ENCODE results near the gene TGM5. TPM values are rescaled to one million over a fixed set of nuclear protein-coding genes. Genes with fewer than 3 reads are reported as not detected.

Gene TGM5
- total RNA-seq, 6 experiments from 2014 or later: not detected

DNA sequence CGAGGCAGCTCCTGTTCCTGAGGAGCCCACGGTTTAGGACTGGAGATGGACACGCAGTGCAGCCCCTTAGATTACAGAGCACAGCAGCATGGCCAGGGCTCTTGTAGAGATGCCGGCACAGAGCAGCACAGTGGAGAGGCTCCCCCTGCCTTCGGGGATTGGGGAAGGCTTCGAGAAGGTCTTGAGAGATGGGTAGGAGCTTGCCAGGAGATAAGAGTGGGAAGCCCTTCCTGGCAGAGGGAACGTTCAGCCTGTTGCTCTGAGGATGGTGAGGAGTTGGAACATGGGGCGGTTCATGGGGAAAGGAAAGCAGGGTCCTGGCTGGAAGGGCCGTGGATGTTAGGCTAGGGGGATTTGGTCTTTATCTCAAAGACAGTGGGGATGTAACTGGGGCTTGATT, 55.9 kb downstream of the TGM5 start:
- H3K36me3 ChIP-seq: no peaks in the 10 kb centered on the region
- H3K4me3 ChIP-seq: no peak overlapping the region
- H3K9me3 ChIP-seq: no peaks in the 10 kb centered on the region
- WGBS (ENCODE audit: insufficient coverage, low coverage, low lambda C conversion rate, missing lambda C conversion rate): 57% methylated on average over 8 of the region's 9 CpGs
- TF ChIP-seq, protein P1, sequence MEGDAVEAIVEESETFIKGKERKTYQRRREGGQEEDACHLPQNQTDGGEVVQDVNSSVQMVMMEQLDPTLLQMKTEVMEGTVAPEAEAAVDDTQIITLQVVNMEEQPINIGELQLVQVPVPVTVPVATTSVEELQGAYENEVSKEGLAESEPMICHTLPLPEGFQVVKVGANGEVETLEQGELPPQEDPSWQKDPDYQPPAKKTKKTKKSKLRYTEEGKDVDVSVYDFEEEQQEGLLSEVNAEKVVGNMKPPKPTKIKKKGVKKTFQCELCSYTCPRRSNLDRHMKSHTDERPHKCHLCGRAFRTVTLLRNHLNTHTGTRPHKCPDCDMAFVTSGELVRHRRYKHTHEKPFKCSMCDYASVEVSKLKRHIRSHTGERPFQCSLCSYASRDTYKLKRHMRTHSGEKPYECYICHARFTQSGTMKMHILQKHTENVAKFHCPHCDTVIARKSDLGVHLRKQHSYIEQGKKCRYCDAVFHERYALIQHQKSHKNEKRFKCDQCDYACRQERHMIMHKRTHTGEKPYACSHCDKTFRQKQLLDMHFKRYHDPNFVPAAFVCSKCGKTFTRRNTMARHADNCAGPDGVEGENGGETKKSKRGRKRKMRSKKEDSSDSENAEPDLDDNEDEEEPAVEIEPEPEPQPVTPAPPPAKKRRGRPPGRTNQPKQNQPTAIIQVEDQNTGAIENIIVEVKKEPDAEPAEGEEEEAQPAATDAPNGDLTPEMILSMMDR (IDR thresholded peaks at IDR 0.05): no peak
- no peak for TF ChIP-seq POLR2A (IDR thresholded peaks at IDR 0.05)
- ATAC-seq (no peak), DNase-seq (no peak)
- intact Hi-C loops (cut with DNase I): no loop called here
- no peaks in the 10 kb centered on the region for H3K4me1 ChIP-seq
- no peaks in the 10 kb centered on the region for H3K27me3 ChIP-seq
- no peak overlapping the region for H3K27ac ChIP-seq

DNA sequence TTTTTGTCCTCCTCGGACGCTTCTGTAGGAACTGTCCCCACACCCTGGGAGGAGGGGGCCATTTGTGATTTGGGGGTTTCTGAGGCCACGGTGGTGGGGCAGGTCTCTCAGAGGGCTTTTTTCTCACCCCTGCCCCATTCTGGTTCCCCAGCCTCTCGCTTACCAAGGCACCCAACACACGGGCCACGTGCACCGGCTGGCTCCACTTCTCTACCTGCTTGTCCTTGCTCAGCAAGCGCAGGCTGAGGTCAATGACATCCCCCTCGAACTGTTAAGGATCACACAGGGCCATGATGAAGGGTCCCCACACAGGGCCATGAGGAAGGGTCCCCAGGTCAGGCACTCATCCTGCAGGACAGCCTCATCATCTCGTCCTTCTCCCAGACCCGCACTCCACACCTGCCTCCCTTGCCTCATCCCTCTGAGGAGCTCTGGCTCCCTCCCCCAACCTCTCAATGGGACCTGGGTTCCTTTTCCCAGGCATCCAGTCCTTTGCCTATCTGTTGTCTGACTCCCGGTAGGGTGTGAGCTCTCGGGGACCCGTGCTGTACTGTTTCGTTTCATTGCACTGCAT, 56.5 kb downstream of the TGM5 start:
- no peaks in the 10 kb centered on the region for H3K36me3 ChIP-seq
- no peaks in the 10 kb centered on the region for H3K9me3 ChIP-seq
- peak in 1 of 3 donors; percentile 31 for DNase-seq
- no peaks in the 10 kb centered on the region for H3K27me3 ChIP-seq
- no peak overlapping the region for H3K27ac ChIP-seq
- ATAC-seq: no peak
- H3K4me3 ChIP-seq: no peak overlapping the region
- intact Hi-C loops (cut with DNase I): no loop called here
- 74% methylated on average over 9 of the region's 15 CpGs for WGBS (ENCODE audit: insufficient coverage, low coverage, low lambda C conversion rate, missing lambda C conversion rate)
- no peak for TF ChIP-seq POLR2A (IDR thresholded peaks at IDR 0.05)
- TF ChIP-seq, protein P1 (IDR thresholded peaks at IDR 0.05): no peak
- no peaks in the 10 kb centered on the region for H3K4me1 ChIP-seq

DNA sequence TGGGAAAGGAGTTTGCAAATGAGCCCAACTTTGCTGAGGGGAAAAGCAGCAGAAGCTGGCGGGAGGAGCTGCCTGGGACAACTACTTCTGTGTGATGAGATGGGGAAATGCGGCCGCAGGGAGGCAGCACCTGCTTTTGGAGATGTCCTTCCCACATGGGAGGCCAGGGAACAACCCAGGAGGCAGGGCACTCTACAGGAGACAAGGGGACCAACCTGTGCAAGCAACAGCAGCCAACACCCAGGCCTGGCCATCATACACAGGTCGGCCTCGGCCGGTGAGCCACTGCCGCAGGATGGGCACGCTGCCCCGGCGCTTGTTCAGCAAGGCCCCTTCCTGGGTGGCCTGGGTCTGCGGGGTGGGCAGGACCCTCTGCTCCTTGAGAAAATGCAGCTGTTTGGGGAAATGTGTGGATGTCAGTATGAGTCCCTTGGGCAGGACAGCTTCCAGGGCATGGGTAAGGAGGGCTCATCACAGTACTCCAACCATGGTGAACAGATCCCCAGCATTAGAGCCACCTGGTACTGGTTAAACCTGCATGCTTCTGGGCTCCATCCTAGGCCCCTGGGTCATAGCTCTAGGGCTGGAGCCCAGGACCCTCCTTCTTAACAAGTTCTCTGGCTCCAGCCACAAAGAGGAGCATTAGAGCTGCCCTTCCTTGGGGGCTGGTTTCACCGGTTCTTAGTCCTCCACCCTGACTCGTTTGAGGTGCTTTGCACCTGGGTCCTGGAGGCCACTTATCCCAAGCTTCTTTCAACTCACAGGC, 57.5 kb downstream of the TGM5 start:
- Histone ChIP-seq H3K9me3 (no peaks in the 10 kb centered on the region), H3K27ac (no peak overlapping the region), H3K4me3 (no peak overlapping the region), H3K36me3 (no peaks in the 10 kb centered on the region), H3K27me3 (no peaks in the 10 kb centered on the region), H3K4me1 (no peaks in the 10 kb centered on the region)
- intact Hi-C loops (cut with DNase I): no loop called here
- DNase-seq (peak in 1 of 3 donors; percentile 38), ATAC-seq (peak in 3 of 4 donors; percentile 21 to 55 (median 48))
- WGBS (ENCODE audit: insufficient coverage, low coverage, low lambda C conversion rate, missing lambda C conversion rate): 8% methylated on average over 4 of the region's 13 CpGs
- TF ChIP-seq POLR2A (IDR thresholded peaks at IDR 0.05): no peak
- TF ChIP-seq, protein P1 (IDR thresholded peaks at IDR 0.05): peak in 2 of 4 donors; percentile 8 to 15

DNA sequence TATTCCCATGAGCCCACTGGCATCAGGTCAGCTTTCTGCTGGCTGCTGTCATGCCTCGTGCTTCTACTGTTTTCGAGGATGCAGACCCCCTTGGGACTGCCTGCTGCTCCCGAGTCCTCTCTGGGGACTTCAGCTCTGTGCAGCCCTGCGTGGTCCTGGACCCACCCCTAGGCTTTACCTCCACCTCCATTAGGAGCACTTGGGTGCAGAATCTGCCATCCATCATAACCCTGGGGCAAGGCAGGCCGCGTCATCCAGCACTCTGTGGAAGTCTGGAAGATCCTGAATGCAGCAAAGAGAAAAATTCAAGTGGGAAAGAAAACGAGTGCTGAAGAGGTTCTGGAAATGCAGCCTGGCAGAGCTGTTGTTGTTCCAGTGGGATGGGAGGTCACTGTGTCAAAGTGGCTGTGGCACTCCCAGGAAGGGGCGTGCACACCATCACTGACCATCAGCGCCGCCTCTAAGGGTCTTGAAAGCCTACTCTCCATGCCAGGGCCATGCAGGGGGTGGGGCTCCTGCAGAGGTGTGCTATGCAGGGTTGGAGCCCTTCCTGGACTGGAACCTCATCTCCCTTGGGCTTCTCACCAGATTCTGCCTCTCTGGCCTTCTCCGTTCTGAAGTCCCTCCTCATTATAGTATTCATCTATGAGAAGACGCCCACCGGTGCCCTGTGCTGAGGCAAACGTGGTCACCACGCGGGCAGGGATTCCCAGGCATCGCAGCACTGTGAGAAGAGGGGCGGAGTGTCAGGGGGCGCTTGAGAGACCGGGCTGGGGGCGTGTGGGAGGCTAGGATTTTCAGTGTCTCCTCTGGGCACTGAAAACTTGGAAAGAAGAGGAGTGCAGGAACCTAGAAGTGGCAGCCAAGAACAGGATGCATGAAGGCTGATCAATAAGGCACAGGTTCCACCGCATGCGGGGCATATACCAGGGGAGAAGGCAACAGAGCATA, 58.4 kb downstream of the TGM5 start:
- TF ChIP-seq POLR2A (IDR thresholded peaks at IDR 0.05): no peak
- TF ChIP-seq, protein P1 (IDR thresholded peaks at IDR 0.05): no peak
- Histone ChIP-seq H3K4me1 (no peaks in the 10 kb centered on the region), H3K9me3 (no peaks in the 10 kb centered on the region), H3K4me3 (no peak overlapping the region), H3K36me3 (no peaks in the 10 kb centered on the region), H3K27me3 (no peaks in the 10 kb centered on the region), H3K27ac (no peak overlapping the region)
- DNase-seq (no peak), ATAC-seq (no peak)
- 48% methylated on average over 15 of the region's 23 CpGs for WGBS (ENCODE audit: insufficient coverage, low coverage, low lambda C conversion rate, missing lambda C conversion rate)
- intact Hi-C loops (cut with DNase I): no loop called here

Measured in right lobe of liver (tissue), 6 donors.